H1 (cell line): ENCODE results near the gene HS2ST1. TPM values are rescaled to one million over a fixed set of nuclear protein-coding genes. Genes with fewer than 3 reads are reported as not detected.

Source experiments
- CTCF ChIA-PET: fragments of 300-600 bp; sonication (Branson Sonifier 250); formaldehyde crosslinking; loops from one replicate; lab custom pipeline; 2021; ENCODE audit not compliant: partially characterized antibody; lab: Charles Lee
- POLR2A ChIA-PET: fragments of 300-600 bp; sonication (Branson Sonifier 250); formaldehyde crosslinking; loops from one replicate; lab custom pipeline; 2021; ENCODE audit warnings: inconsistent platforms; ENCODE audit not compliant: partially characterized antibody; lab: Charles Lee
- DNase-seq, 2 experiments: peaks; one replicate each; pipeline versions ENCODE4 v3.0.0 to v3.0.0-alpha.2; 2010 to 2022; ENCODE audit warnings: low spot score in 2 of 2, low read depth in 1 of 2, mixed read lengths in 1 of 2
- FAIRE-seq: peaks from 2 replicates; lab custom pipeline; 2011; peaks lifted over from hg19 to GRCh38; lab: Jason Lieb, UNC
- H2AFZ ChIP-seq: 2 replicates; pipeline ENCODE4 v1.8.1; 2012; ENCODE audit warnings: low read length, inconsistent platforms
- H2AK5ac ChIP-seq: 2 replicates; pipeline ENCODE4 v1.6.1; 2013; ENCODE audit warnings: low read depth, low read length
- H2BK120ac ChIP-seq: replicated peaks from 2 replicates; pipeline ENCODE3; 2013; ENCODE audit warnings: low read depth, low read length, inconsistent platforms
- H2BK12ac ChIP-seq: 2 replicates; pipeline ENCODE4 v1.6.1; 2013; ENCODE audit warnings: low read depth, low read length
- H2BK15ac ChIP-seq: 2 replicates; pipeline ENCODE4 v1.6.1; 2013; ENCODE audit warnings: low read length
- H2BK20ac ChIP-seq: 2 replicates; pipeline ENCODE4 v1.6.1; 2013; ENCODE audit warnings: low read length
- H2BK5ac ChIP-seq: 2 replicates; pipeline ENCODE4 v1.6.1; 2013; ENCODE audit warnings: low read depth, low read length
- H3K14ac ChIP-seq: 2 replicates; pipeline ENCODE4 v1.6.1; 2013; ENCODE audit warnings: inconsistent platforms; ENCODE audit not compliant: insufficient read length
- H3K18ac ChIP-seq: 2 replicates; pipeline ENCODE4 v1.6.1; 2013; ENCODE audit warnings: low read length; ENCODE audit errors: extremely low read depth
- H3K23ac ChIP-seq: 2 replicates; pipeline ENCODE4 v1.6.1; 2013; ENCODE audit warnings: inconsistent platforms; ENCODE audit not compliant: insufficient read length
- H3K23me2 ChIP-seq: 2 replicates; pipeline ENCODE4 v1.6.1; 2013; ENCODE audit warnings: low read depth, low read length
- H3K27ac ChIP-seq: 2 replicates; pipeline ENCODE4 v1.6.1; 2011; ENCODE audit warnings: low read depth, low read length, inconsistent platforms
- H3K27me3 ChIP-seq, 4 experiments: replicated peaks in 1 of 4; 1 replicate in 1 of 4; 2 replicates in 3 of 4; pipeline versions ENCODE4 v1.6.1 to v1.8.1; 2011 to 2013; ENCODE audit warnings: low read length in 3 of 4, mild to moderate bottlenecking in 3 of 4, inconsistent platforms in 2 of 4, mixed read lengths in 2 of 4, moderate library complexity in 1 of 4; ENCODE audit not compliant: control insufficient read depth in 3 of 4, insufficient read depth in 3 of 4; ENCODE audit errors: extremely low read depth in 1 of 4
- H3K36me3 ChIP-seq, 4 experiments: 2 replicates each; pipeline versions ENCODE4 v1.6.1 to v1.8.1; 2011 to 2013; ENCODE audit warnings: mild to moderate bottlenecking in 4 of 4, low read length in 3 of 4, moderate library complexity in 2 of 4, control low read depth in 1 of 4, inconsistent platforms in 1 of 4; ENCODE audit not compliant: insufficient read depth in 4 of 4, control insufficient read depth in 2 of 4
- H3K4ac ChIP-seq: replicated peaks from 2 replicates; pipeline ENCODE3; 2013; ENCODE audit warnings: low read length, low read depth, mixed read lengths, inconsistent platforms; ENCODE audit not compliant: insufficient read length
- H3K4me1 ChIP-seq, 4 experiments: replicated peaks in 1 of 4; 1 replicate in 1 of 4; 2 replicates in 3 of 4; pipeline versions ENCODE4 v1.6.1 to v1.8.1; 2011 to 2013; ENCODE audit warnings: low read length in 3 of 4, inconsistent platforms in 2 of 4, mixed read lengths in 1 of 4; ENCODE audit not compliant: insufficient read depth in 4 of 4, control insufficient read depth in 3 of 4
- H3K4me2 ChIP-seq, 2 experiments: 2 replicates each; pipeline versions ENCODE4 v1.6.1 to v1.8.1; 2011 to 2013; ENCODE audit warnings: low read depth in 2 of 2, low read length in 2 of 2, control low read depth in 1 of 2, inconsistent platforms in 1 of 2, mild to moderate bottlenecking in 1 of 2; ENCODE audit not compliant: insufficient read depth in 1 of 2
- H3K4me3 ChIP-seq, 4 experiments: fragments of 200-600, 300-600 bp in 1 of 4; sonication (generic), shearing (Covaris generic), sonication (Bioruptor Twin) in 1 of 4; 2 replicates each; pipeline versions ENCODE4 v1.5.1 to v1.8.1; 2011 to 2016; ENCODE audit warnings: low read length in 4 of 4, low read depth in 3 of 4, control low read depth in 2 of 4, inconsistent platforms in 2 of 4, mild to moderate bottlenecking in 2 of 4, mixed read lengths in 1 of 4, moderate library complexity in 1 of 4; ENCODE audit not compliant: insufficient read depth in 2 of 4; ENCODE audit errors: extremely low read depth in 1 of 4
- H3K56ac ChIP-seq: replicated peaks from 2 replicates; pipeline ENCODE3; 2013; ENCODE audit warnings: low read depth, mild to moderate bottlenecking, mixed read lengths, low read length, inconsistent platforms; ENCODE audit not compliant: insufficient read length
- H3K79me1 ChIP-seq: 2 replicates; pipeline ENCODE4 v1.6.1; 2013; ENCODE audit warnings: low read depth, low read length, control low read depth
- H3K79me2 ChIP-seq, 2 experiments: 2 replicates each; pipeline versions ENCODE4 v1.6.1 to v1.8.1; 2012 to 2013; ENCODE audit warnings: low read length in 2 of 2, mild to moderate bottlenecking in 2 of 2, inconsistent platforms in 1 of 2; ENCODE audit not compliant: insufficient read depth in 2 of 2, control insufficient read depth in 1 of 2
- H3K9ac ChIP-seq, 4 experiments: replicated peaks in 1 of 4; 1 replicate in 1 of 4; 2 replicates in 3 of 4; pipeline versions ENCODE4 v1.6.1 to v1.8.1; 2011 to 2013; ENCODE audit warnings: low read depth in 3 of 4, low read length in 3 of 4, control low read depth in 2 of 4, mild to moderate bottlenecking in 2 of 4, moderate library complexity in 2 of 4, inconsistent platforms in 1 of 4; ENCODE audit errors: extremely low read depth in 1 of 4
- H3K9me3 ChIP-seq, 2 experiments: 2 replicates each; pipeline versions ENCODE4 v1.6.1 to v1.8.1; 2012 to 2013; ENCODE audit warnings: mild to moderate bottlenecking in 2 of 2, moderate library complexity in 2 of 2, control low read depth in 1 of 2, inconsistent platforms in 1 of 2, low read depth in 1 of 2, low read length in 1 of 2, mixed read lengths in 1 of 2; ENCODE audit not compliant: insufficient read depth in 2 of 2
- H4K20me1 ChIP-seq, 2 experiments: replicated peaks in 1 of 2; 2 replicates each; pipeline versions ENCODE3 to v1.8.1; 2011 to 2013; ENCODE audit warnings: inconsistent platforms in 2 of 2, low read length in 2 of 2, mild to moderate bottlenecking in 1 of 2; ENCODE audit not compliant: insufficient read depth in 2 of 2, control insufficient read depth in 1 of 2
- H4K5ac ChIP-seq: 2 replicates; pipeline ENCODE4 v1.6.1; 2013; ENCODE audit warnings: low read length, low read depth, mixed read lengths, inconsistent platforms; ENCODE audit not compliant: insufficient read length
- H4K8ac ChIP-seq: 2 replicates; pipeline ENCODE4 v1.8.0; 2013; ENCODE audit warnings: mild to moderate bottlenecking, moderate library complexity, low read length, inconsistent platforms; ENCODE audit not compliant: insufficient read depth; ENCODE audit errors: extremely low read depth
- H4K91ac ChIP-seq: replicated peaks from 2 replicates; pipeline ENCODE3; 2013; ENCODE audit warnings: low read length, mixed read lengths, inconsistent platforms; ENCODE audit not compliant: insufficient read length
- SIX5 ChIP-seq: IDR thresholded peaks from 2 replicates; pipeline ENCODE4 v1.6.1; 2011; ENCODE audit warnings: mild to moderate bottlenecking, low read depth, low read length
- WGBS, 2 experiments: shearing (Covaris generic) in 1 of 2; methylation state at CpG; one replicate each; pipeline versions ENCODE4 v1.1.6 to v1.1.7; 2013 to 2015; ENCODE audit warnings: low lambda C conversion rate in 2 of 2, mixed read lengths in 2 of 2, inconsistent platforms in 1 of 2, low coverage in 1 of 2, missing lambda C conversion rate in 1 of 2; ENCODE audit not compliant: insufficient replicate concordance in 2 of 2, insufficient coverage in 1 of 2, insufficient read length in 1 of 2; ENCODE audit errors: extremely low coverage in 1 of 2, missing lambda C conversion rate in 1 of 2; 5-methylcytosine and 5-hydroxymethylcytosine counted together
- polyA plus RNA-seq, 7 experiments: library from polyadenylated mRNA; depleted of rRNA in 3 of 7; stranded (reverse) in 5 of 7; unstranded in 2 of 7; fragments of >200 nt in 5 of 7; fragments of 200-250 nt in 2 of 7; gene quantifications; 1 replicate in 5 of 7; 2 replicates in 1 of 7; 4 replicates in 1 of 7; pipeline versions ENCODE4 v1.2.1 to v1.2.3, GENCODE V29; 2011 to 2013; ENCODE audit warnings: missing spikeins in 2 of 7, mixed read lengths in 2 of 7
- total RNA-seq: library from RNA; stranded (reverse); fragmentation: NEBNext Ultra II Directional; extraction: Animal tissue kit (Norgen Biotek cat#: 25700); gene quantifications from 2 replicates; pipeline ENCODE4 v1.2.1, GENCODE V29; 2021

HS2ST1 gene
- total and polyA plus RNA-seq, 2 of the 8 experiments (the other 6 are each of a cell fraction or from before 2014, with no cell fraction given), result 5.2 to 28.3 TPM

DNA sequence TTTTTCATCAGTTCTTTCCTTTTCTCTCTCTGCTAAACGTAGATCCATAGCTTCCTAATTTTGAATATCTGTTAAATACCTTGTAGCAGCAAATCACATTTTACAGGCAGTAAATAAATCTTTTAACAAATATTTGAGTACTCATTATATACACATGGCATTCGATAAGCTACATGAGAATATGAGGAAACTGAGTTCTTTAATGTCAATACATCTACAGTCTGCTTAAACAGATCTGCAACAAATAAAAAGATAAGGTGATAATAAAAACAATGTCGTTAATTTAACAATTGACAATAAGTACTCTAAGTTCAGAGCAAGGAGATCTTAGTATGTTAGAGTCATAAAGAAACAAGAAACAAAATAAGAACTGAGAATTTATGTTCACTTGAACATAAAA lies 43.4 kb upstream of the HS2ST1 start:
- 96% methylated on average over 3 of the region's 3 CpGs; no CpG with 5 or more reads in 1 of the 2 experiments for WGBS, 2 experiments
- Histone ChIP-seq H3K9ac (no peak overlapping the region), H3K36me3 (no peaks in the 10 kb centered on the region), H2BK5ac (no peak overlapping the region), H4K91ac (no peak overlapping the region), H3K4ac (no peak overlapping the region), H3K18ac (no peak overlapping the region), H4K8ac (no peak overlapping the region), H4K5ac (no peak overlapping the region), H2BK20ac (no peak overlapping the region), H3K4me1 (peaks cover 0 to 5% (median 0%) of the 10 kb centered on the region in 4 experiments; a peak in 1 of 7 replicates), H3K4me2 (no peak overlapping the region), H2BK120ac (no peak overlapping the region), H3K9me3 (no peaks in the 10 kb centered on the region), H3K27me3 (no peaks in the 10 kb centered on the region), H3K4me3 (no peak overlapping the region), H3K56ac (no peak overlapping the region), H3K79me2 (no peaks in the 10 kb centered on the region; a peak in 1 of 4 replicates), H2AK5ac (no peak overlapping the region), H2BK12ac (no peak overlapping the region), H2BK15ac (no peak overlapping the region), H3K79me1 (no peaks in the 10 kb centered on the region), H4K20me1 (no peaks in the 10 kb centered on the region), H3K23ac (no peak overlapping the region), H2AFZ (no peak overlapping the region), H3K23me2 (no peaks in the 10 kb centered on the region), H3K14ac (no peak overlapping the region), H3K27ac (no peak overlapping the region)
- FAIRE-seq (no peak), DNase-seq (no peak)
- ChIA-PET POLR2A (no interaction called here), CTCF (interaction anchor here (1.3 kb wide), 1 partner anchor 13 kb away, joined by 3 read pairs; no protein-coding TSS in a partner anchor)
- TF ChIP-seq SIX5, result no peak
